Breast epithelium (tissue), 3 donors: ENCODE data around the gene ATP8B1.

Experiments
- CTCF ChIP-seq, 3 donors: fragments of 450-650 bp; IDR thresholded peaks; one replicate each; pipeline ENCODE4 v1.5.1; 2016 to 2017; ENCODE audit warnings: antibody characterized with exemption in 3 of 3, mild to moderate bottlenecking in 3 of 3, moderate library complexity in 3 of 3
- POLR2A ChIP-seq: fragments of 450-650 bp; IDR thresholded peaks from one replicate; pipeline ENCODE4 v1.6.1; 2016; ENCODE audit warnings: antibody characterized with exemption, mild to moderate bottlenecking, moderate library complexity
- POLR2AphosphoS5 ChIP-seq, 3 donors: sonication (generic); formaldehyde crosslinking; IDR thresholded peaks; one replicate each; pipeline ENCODE4 v1.6.1; 2017; ENCODE audit warnings: antibody characterized with exemption in 3 of 3

GRCh38 chr18:57771626-57772025 lies 31.5 kb downstream of the ATP8B1 start:
- TF ChIP-seq CTCF (IDR thresholded peaks at IDR 0.05) (no peak), POLR2A (no peak), POLR2AphosphoS5 (IDR thresholded peaks at IDR 0.05) (no peak)
